ENCODE data around the gene ANKAR. TPM values are rescaled to one million over a fixed set of nuclear protein-coding genes. Genes with fewer than 3 reads are reported as not detected.
"Not testable (repeated sequence)": the region's sequence is repeated elsewhere in the genome, so short reads cannot be mapped to it uniquely, and the experiment has no call there.

ANKAR gene
- total RNA-seq, 2 donors from 2014 or later = 8.0 to 10.0 TPM

DNA sequence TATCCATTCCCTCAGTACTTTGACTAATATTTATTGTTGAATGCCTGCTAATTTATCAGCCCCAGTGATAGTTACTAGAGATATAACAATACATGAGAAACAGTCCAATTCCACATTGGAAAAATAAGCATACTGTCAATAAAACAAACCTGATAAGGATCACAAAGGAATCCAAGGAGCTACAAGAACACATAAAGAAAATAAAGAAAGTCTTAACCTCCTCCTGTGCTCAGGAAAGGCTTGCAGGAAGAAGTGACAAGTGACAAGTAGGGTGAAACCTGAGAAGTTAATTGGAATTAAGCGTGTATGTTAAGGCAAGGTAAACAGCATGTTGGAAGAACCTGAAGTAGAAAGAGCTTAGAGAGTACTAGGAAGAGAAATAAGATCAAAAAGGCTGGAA, 33.5 kb upstream of the ANKAR start:
- DNase-seq (no peak), ATAC-seq (no peak)
- Mint-ChIP-seq H3K36me3 (ENCODE audit: low read depth) (peaks cover 2% of the 10 kb centered on the region), H3K4me3 (no peak overlapping the region), H3K27ac (no peak overlapping the region), H3K4me1 (no peaks in the 10 kb centered on the region), H3K27me3 (no peaks in the 10 kb centered on the region)
- H3K9me3 ChIP-seq (ENCODE audit: control insufficient read depth, low read length, poor library complexity, severe bottlenecking) = no peaks in the 10 kb centered on the region

DNA sequence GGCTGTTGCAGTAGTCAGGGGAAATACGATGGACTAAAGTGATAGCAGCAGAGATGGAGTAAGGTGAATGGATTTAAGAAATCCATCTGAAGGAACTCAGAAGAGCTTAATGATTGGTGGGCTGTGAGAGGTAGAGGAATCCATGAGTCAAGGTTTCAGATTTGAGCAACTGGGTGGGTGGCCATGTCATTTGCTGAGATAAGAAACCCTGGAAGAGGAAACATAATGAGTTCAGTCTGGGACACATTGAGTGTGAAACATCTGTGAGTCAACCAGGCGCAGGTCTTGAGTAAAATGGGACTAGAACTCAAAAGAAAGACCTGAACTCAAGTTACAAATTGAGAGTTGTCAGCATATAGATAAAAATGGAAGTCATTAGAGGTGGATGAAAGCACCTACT, 32.9 kb upstream of the ANKAR start:
- Mint-ChIP-seq H3K27me3 (no peaks in the 10 kb centered on the region), H3K4me1 (no peaks in the 10 kb centered on the region), H3K36me3 (ENCODE audit: low read depth) (peaks cover 2% of the 10 kb centered on the region), H3K27ac (no peak overlapping the region), H3K4me3 (no peak overlapping the region)
- no peak for ATAC-seq
- H3K9me3 ChIP-seq (ENCODE audit: control insufficient read depth, low read length, poor library complexity, severe bottlenecking) = no peaks in the 10 kb centered on the region
- DNase-seq = no peak

GRCh38 chr2:189646521-189646920, 27.9 kb upstream of the ANKAR start:
- Mint-ChIP-seq H3K27ac (no peak overlapping the region), H3K27me3 (no peaks in the 10 kb centered on the region), H3K4me1 (no peaks in the 10 kb centered on the region), H3K36me3 (ENCODE audit: low read depth) (no peaks in the 10 kb centered on the region), H3K4me3 (no peak overlapping the region)
- no peak for ATAC-seq
- no peak for DNase-seq
- no peaks in the 10 kb centered on the region for H3K9me3 ChIP-seq (ENCODE audit: control insufficient read depth, low read length, poor library complexity, severe bottlenecking)

- DNase-seq = no peak
- Mint-ChIP-seq H3K4me1 (no peaks in the 10 kb centered on the region), H3K36me3 (ENCODE audit: low read depth) (no peaks in the 10 kb centered on the region), H3K4me3 (no peak overlapping the region), H3K27me3 (no peaks in the 10 kb centered on the region), H3K27ac (no peak overlapping the region)
- H3K9me3 ChIP-seq (ENCODE audit: control insufficient read depth, low read length, poor library complexity, severe bottlenecking) = no peaks in the 10 kb centered on the region
- no peak for ATAC-seq
These were observed 25.5 kb upstream of the ANKAR start for GRCh38 chr2:189648846-189649509.

DNA sequence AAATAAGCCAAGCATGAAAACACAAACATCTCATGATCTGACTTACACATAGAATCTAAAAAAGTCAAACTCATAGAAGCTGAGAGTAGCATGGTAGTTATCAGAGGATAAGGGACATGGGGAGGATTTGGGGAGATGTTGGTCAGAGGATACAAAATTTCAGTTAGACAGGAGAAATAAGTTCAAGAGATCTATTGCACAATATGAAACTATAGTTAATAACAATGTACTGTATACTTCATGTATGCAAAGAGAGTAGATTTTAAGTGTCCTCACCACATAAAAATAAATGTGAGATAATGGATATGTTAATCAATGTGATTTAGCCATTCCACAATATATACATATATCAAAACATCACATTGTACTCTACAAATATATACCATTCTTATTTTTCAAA, 23.2 kb upstream of the ANKAR start:
- no peak overlapping the region for H3K27ac Mint-ChIP-seq
- no peak overlapping the region for H3K4me3 Mint-ChIP-seq
- H3K27me3 Mint-ChIP-seq = no peaks in the 10 kb centered on the region
- H3K4me1 Mint-ChIP-seq = peaks cover 4% of the 10 kb centered on the region
- no peak for DNase-seq
- H3K9me3 ChIP-seq (ENCODE audit: control insufficient read depth, low read length, poor library complexity, severe bottlenecking) = no peaks in the 10 kb centered on the region
- no peak for ATAC-seq
- no peaks in the 10 kb centered on the region for H3K36me3 Mint-ChIP-seq (ENCODE audit: low read depth)

DNA sequence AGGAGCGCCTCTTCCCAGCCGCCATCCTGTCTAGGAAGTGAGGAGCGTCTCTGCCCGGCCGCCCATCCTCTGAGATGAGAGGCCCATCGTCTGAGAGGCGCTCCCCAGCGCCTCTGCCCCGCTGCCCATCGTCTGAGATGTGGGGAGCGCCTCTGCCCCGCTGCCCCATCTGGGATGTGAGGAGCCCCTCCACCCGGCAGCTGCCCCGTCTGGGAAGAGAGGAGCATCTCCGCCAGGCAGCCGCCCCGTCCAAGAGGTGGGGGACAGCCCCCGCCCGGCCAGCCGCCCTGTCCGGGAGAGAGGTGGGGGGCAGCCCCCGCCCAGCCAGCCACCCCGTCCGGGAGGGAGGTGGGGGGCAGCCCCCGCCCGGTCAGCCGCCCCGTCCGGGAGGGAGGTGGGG, 21.0 kb upstream of the ANKAR start:
- peaks cover 17% of the 10 kb centered on the region for H3K4me1 Mint-ChIP-seq
- H3K4me3 Mint-ChIP-seq; H3K9me3 ChIP-seq (ENCODE audit: control insufficient read depth, low read length, poor library complexity, severe bottlenecking); H3K27me3 Mint-ChIP-seq; H3K27ac Mint-ChIP-seq; ATAC-seq; DNase-seq; H3K36me3 Mint-ChIP-seq (ENCODE audit: low read depth): not testable (repeated sequence)

- H3K36me3 Mint-ChIP-seq (ENCODE audit: low read depth) = no peaks in the 10 kb centered on the region
- no peaks in the 10 kb centered on the region for H3K27me3 Mint-ChIP-seq
- H3K4me1 Mint-ChIP-seq = peaks cover 24% of the 10 kb centered on the region
- no peak overlapping the region for H3K27ac Mint-ChIP-seq
- DNase-seq (no peak), ATAC-seq (no peak)
- no peaks in the 10 kb centered on the region for H3K9me3 ChIP-seq (ENCODE audit: control insufficient read depth, low read length, poor library complexity, severe bottlenecking)
- H3K4me3 Mint-ChIP-seq = no peak overlapping the region
These were observed 19.8 kb upstream of the ANKAR start for GRCh38 chr2:189654641-189655040.

DNA sequence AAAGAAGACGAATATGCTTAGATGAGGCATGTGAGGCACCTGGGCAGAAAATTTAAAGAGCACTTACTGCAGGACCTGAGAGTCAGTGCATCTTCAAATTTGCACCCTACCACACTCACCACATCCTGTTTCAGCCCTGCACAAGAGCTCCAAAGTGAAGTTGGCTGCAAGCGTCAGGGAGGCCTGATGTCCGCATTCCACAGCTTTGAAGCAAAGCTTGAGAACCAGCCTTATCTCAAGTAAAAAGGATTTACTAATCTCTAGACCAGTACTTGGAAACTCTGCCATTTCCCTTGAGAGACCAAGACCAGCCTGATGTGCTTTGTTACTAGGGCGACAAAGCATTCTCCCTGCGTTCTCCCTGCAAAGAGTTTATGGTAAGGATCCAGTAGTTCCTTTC, 16.6 kb upstream of the ANKAR start:
- H3K36me3 Mint-ChIP-seq (ENCODE audit: low read depth) = no peaks in the 10 kb centered on the region
- peak; percentile 27 for ATAC-seq
- peak overlapping the region; percentile 80 for H3K4me3 Mint-ChIP-seq
- no peaks in the 10 kb centered on the region for H3K27me3 Mint-ChIP-seq
- DNase-seq = peak in 1 of 3 donors; percentile 15
- peaks cover 28% of the 10 kb centered on the region for H3K4me1 Mint-ChIP-seq
- H3K27ac Mint-ChIP-seq = no peak overlapping the region
- no peaks in the 10 kb centered on the region for H3K9me3 ChIP-seq (ENCODE audit: control insufficient read depth, low read length, poor library complexity, severe bottlenecking)

- no peak overlapping the region for H3K27ac Mint-ChIP-seq
- H3K4me1 Mint-ChIP-seq = peaks cover 31% of the 10 kb centered on the region
- peak overlapping the region; percentile 80 for H3K4me3 Mint-ChIP-seq
- no peaks in the 10 kb centered on the region for H3K36me3 Mint-ChIP-seq (ENCODE audit: low read depth)
- H3K9me3 ChIP-seq (ENCODE audit: control insufficient read depth, low read length, poor library complexity, severe bottlenecking) = no peaks in the 10 kb centered on the region
- ATAC-seq = peak; percentile 5
- DNase-seq = no peak
- no peaks in the 10 kb centered on the region for H3K27me3 Mint-ChIP-seq
These were observed 15.9 kb upstream of the ANKAR start for GRCh38 chr2:189658306-189659212.

- H3K27ac Mint-ChIP-seq = no peak overlapping the region
- peaks cover 34% of the 10 kb centered on the region for H3K4me1 Mint-ChIP-seq
- H3K9me3 ChIP-seq (ENCODE audit: control insufficient read depth, low read length, poor library complexity, severe bottlenecking) = no peaks in the 10 kb centered on the region
- DNase-seq (no peak), ATAC-seq (no peak)
- H3K36me3 Mint-ChIP-seq (ENCODE audit: low read depth) = no peaks in the 10 kb centered on the region
- H3K27me3 Mint-ChIP-seq = no peaks in the 10 kb centered on the region
- H3K4me3 Mint-ChIP-seq = peak overlapping the region; percentile 12
These were observed 14.7 kb upstream of the ANKAR start for GRCh38 chr2:189659734-189660133.

DNA sequence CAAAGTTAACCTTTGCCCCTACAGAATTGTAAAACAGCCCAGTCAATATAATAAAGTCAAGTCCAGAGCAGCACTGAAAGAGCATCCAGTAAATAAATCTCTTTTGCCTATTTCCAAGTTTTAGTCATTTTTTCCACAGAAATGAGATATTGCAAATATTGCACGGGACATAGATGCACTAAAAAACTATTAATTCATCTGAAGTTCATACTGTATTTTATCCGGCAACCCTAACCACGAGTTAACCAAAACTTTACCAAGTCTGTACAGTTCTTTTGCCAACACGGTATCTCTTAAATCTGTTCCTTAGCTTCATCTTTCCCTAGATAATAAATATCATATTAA, 13.7 kb upstream of the ANKAR start:
- no peaks in the 10 kb centered on the region for H3K27me3 Mint-ChIP-seq
- ATAC-seq (no peak), DNase-seq (no peak)
- H3K27ac Mint-ChIP-seq = no peak overlapping the region
- no peak overlapping the region for H3K4me3 Mint-ChIP-seq
- peaks cover 34% of the 10 kb centered on the region for H3K4me1 Mint-ChIP-seq
- H3K36me3 Mint-ChIP-seq (ENCODE audit: low read depth) = no peaks in the 10 kb centered on the region
- H3K9me3 ChIP-seq (ENCODE audit: control insufficient read depth, low read length, poor library complexity, severe bottlenecking) = no peaks in the 10 kb centered on the region

DNA sequence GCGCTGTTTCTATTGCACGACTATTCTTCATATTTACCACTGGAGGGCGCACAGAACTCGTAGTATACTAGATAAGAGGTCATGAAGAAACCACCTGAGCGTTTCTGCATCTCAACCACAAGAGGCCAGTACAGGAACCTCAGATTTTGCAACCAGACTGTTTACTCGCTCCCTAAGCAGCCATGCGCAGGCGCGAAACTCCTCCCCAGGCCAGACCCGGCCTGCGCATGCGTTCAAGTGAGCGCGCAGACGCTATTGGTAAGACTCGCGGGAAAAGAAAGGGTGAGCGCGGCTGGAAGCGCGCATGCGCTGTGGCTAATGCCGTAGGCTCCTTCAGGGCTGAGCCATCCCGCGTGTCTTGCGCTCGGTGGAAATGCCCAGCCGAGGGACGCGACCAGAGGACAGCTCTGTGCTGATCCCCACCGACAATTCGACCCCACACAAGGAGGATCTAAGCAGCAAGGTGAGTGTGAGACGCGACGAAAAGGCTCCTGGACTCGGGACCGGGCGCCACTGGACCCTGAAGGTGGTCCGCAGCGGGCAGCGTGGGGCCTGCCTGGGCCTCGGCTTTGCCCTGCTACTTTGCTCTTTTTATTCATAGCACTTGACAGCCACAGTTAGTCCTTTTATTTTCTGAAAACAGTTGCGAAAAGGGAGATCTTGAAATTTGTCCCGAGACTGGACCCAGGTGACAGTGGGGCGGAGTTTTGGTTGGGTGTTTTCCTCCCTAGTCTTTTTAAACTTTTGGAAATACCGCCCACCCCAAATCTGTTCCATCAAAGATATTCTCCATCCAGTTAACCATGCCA, 13.1 kb upstream of the ANKAR start, which contains the start of gene ASNSD1:
Gene ASNSD1 (plus strand): TSS at position 312 of the 809 bp plus-strand sequence. CDS start 4,674 bp downstream, outside the sequence.
- Mint-ChIP-seq H3K27me3 (no peaks in the 10 kb centered on the region), H3K4me3 (no peak within 1 kb of the TSS), H3K4me1 (peaks cover 32% of the 10 kb centered on the region), H3K27ac (no peak within 1 kb of the TSS), H3K36me3 (ENCODE audit: low read depth) (no peaks in the 10 kb centered on the region)
- no peaks in the 10 kb centered on the region for H3K9me3 ChIP-seq (ENCODE audit: control insufficient read depth, low read length, poor library complexity, severe bottlenecking)
- peak; percentile 92 for ATAC-seq
- DNase-seq = peak; percentile 99

GRCh38 chr2:189661957-189662321, 12.5 kb upstream of the ANKAR start:
- no peak overlapping the region for H3K27ac Mint-ChIP-seq
- H3K4me3 Mint-ChIP-seq = no peak overlapping the region
- no peaks in the 10 kb centered on the region for H3K9me3 ChIP-seq (ENCODE audit: control insufficient read depth, low read length, poor library complexity, severe bottlenecking)
- peaks cover 30% of the 10 kb centered on the region for H3K4me1 Mint-ChIP-seq
- DNase-seq = no peak
- no peak for ATAC-seq
- no peaks in the 10 kb centered on the region for H3K27me3 Mint-ChIP-seq
- H3K36me3 Mint-ChIP-seq (ENCODE audit: low read depth) = peaks cover 2% of the 10 kb centered on the region
